ENCODE data around the gene CDC45. TPM values are rescaled to one million over a fixed set of nuclear protein-coding genes. Genes with fewer than 3 reads are reported as not detected.

Gene CDC45
- total RNA-seq, 1 donor from 2014 or later = 3.9 TPM

DNA sequence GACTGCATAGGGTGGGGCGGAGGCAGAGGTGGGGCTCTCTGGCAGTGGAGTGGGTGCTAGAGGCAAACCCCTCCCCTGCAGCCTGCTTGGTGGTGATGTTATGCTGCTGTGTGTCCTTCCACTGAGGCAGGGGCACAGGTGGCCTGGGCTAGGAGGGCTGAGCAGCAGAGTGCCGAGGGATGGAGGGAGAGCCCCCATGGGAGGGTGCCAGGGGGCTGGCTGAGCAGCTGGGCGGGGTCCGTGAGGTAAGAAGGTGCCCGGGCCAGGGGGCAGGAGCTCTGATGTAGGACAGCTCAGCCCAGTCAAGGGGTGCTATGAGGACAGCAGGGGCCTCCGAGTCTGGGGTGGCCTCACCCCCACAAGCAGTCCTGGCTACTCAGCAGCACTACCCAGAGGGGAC lies 40.3 kb downstream of the CDC45 start:
- ChIA-PET POLR2A (no interaction called here), CTCF (no interaction called here)
- Mint-ChIP-seq H3K9me3 (no peaks in the 10 kb centered on the region), H3K27me3 (peaks cover 9% of the 10 kb centered on the region), H3K36me3 (ENCODE audit: low read depth) (no peaks in the 10 kb centered on the region), H3K4me1 (peaks cover 15% of the 10 kb centered on the region), H3K4me3 (no peak overlapping the region), H3K27ac (no peak overlapping the region)
- ATAC-seq (ENCODE audit: low read depth) (no peak), DNase-seq (no peak)
- intact Hi-C loops (cut with micrococcal nuclease) = no loop called here
- TF ChIP-seq, protein P1, sequence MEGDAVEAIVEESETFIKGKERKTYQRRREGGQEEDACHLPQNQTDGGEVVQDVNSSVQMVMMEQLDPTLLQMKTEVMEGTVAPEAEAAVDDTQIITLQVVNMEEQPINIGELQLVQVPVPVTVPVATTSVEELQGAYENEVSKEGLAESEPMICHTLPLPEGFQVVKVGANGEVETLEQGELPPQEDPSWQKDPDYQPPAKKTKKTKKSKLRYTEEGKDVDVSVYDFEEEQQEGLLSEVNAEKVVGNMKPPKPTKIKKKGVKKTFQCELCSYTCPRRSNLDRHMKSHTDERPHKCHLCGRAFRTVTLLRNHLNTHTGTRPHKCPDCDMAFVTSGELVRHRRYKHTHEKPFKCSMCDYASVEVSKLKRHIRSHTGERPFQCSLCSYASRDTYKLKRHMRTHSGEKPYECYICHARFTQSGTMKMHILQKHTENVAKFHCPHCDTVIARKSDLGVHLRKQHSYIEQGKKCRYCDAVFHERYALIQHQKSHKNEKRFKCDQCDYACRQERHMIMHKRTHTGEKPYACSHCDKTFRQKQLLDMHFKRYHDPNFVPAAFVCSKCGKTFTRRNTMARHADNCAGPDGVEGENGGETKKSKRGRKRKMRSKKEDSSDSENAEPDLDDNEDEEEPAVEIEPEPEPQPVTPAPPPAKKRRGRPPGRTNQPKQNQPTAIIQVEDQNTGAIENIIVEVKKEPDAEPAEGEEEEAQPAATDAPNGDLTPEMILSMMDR (IDR thresholded peaks at IDR 0.05) = no peak

GRCh38 chr22:19520566-19521305 lies 41.0 kb downstream of the CDC45 start:
- H3K4me3 Mint-ChIP-seq = no peak overlapping the region
- DNase-seq = no peak
- intact Hi-C loops (cut with micrococcal nuclease) = no loop called here
- peaks cover 15% of the 10 kb centered on the region for H3K27me3 Mint-ChIP-seq
- no peaks in the 10 kb centered on the region for H3K36me3 Mint-ChIP-seq (ENCODE audit: low read depth)
- H3K9me3 Mint-ChIP-seq = no peaks in the 10 kb centered on the region
- TF ChIP-seq, protein P1 (IDR thresholded peaks at IDR 0.05) = no peak
- no peak overlapping the region for H3K27ac Mint-ChIP-seq
- POLR2A ChIA-PET = no interaction called here
- peaks cover 16% of the 10 kb centered on the region for H3K4me1 Mint-ChIP-seq
- CTCF ChIA-PET = no interaction called here
- no peak for ATAC-seq (ENCODE audit: low read depth)

GRCh38 chr22:19522190-19522880 lies 42.6 kb downstream of the CDC45 start:
- intact Hi-C loops (cut with micrococcal nuclease) = no loop called here
- Mint-ChIP-seq H3K4me1 (peaks cover 16% of the 10 kb centered on the region), H3K27ac (no peak overlapping the region), H3K36me3 (ENCODE audit: low read depth) (no peaks in the 10 kb centered on the region), H3K4me3 (no peak overlapping the region), H3K27me3 (peaks cover 25% of the 10 kb centered on the region), H3K9me3 (no peaks in the 10 kb centered on the region)
- DNase-seq = no peak
- TF ChIP-seq, protein P1 (IDR thresholded peaks at IDR 0.05) = no peak
- CTCF ChIA-PET = no interaction called here
- POLR2A ChIA-PET = no interaction called here
- no peak for ATAC-seq (ENCODE audit: low read depth)

- intact Hi-C loops (cut with micrococcal nuclease) = no loop called here
- POLR2A ChIA-PET = no interaction called here
- no peak for DNase-seq
These were observed 43.1 kb downstream of the CDC45 start for GRCh38 chr22:19522881-19523239.

More at GRCh38 chr22:19522881-19523239, 43.1 kb downstream of the CDC45 start:
- TF ChIP-seq, protein P1 (IDR thresholded peaks at IDR 0.05) = no peak
- no peaks in the 10 kb centered on the region for H3K36me3 Mint-ChIP-seq (ENCODE audit: low read depth)
- peaks cover 16% of the 10 kb centered on the region for H3K4me1 Mint-ChIP-seq
- CTCF ChIA-PET = no interaction called here
- H3K9me3 Mint-ChIP-seq = no peaks in the 10 kb centered on the region
- no peak overlapping the region for H3K4me3 Mint-ChIP-seq
- peaks cover 27% of the 10 kb centered on the region for H3K27me3 Mint-ChIP-seq
- ATAC-seq (ENCODE audit: low read depth) = no peak
- H3K27ac Mint-ChIP-seq = no peak overlapping the region

Measured in activated B cell treated with CpG ODN at 0.5 μM for 24 hours (primary cell).